ENCODE data around the gene PRPF6. TPM values are rescaled to one million over a fixed set of nuclear protein-coding genes. Genes with fewer than 3 reads are reported as not detected.

PRPF6 gene
- total RNA-seq, 1 donor from 2014 or later = 52.6 TPM

DNA sequence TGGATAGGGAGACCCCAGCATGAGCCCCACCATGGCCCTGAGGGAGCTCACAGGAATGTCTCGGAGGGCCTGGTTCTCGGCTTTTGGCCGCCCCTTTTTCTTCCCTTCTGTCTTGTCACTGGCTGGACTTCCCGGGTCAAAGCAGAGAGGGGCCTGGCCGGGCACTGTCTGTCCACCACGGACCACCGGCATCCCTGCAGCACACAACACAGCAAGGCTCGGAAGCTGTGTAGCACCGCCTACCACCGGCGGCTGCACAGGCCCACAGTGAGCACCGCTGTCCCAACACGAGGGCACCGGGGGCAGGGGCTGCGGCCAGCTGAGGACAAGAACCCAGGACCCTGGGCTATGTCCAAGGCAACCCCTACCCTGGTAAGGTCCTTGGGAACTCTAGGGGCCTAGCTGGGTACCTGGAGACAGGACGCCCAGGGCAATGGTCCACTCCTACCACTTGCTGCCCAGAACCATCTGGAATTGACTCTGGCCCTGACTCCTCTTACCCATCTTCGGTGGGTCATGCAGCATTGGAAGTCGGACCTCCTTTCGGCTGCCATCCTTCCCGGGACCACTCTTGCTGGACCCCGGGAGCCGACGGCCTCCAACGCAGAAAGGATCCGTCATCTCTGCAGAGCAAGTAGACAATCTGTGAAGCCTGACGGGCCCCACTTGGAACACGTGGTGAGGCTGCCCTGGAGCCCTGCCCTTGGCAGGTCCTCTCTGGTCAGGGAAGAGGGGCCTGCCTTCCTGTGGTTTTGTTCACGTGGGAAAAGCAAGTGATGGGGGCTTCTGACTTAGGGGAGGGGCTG lies 13.4 kb upstream of the PRPF6 start:
- peaks cover 5% of the 10 kb centered on the region for H3K4me1 Mint-ChIP-seq (ENCODE audit: low read depth, unreplicated experiment)
- H3K9me3 ChIP-seq (ENCODE audit: insufficient read depth, low read depth, low read length) = peaks cover 39% of the 10 kb centered on the region
- no peak overlapping the region for H3K4me3 Mint-ChIP-seq (ENCODE audit: unreplicated experiment)
- no peak overlapping the region for H3K9ac ChIP-seq (ENCODE audit: low read length)
- DNase-seq (ENCODE audit: low read depth) (no peak), FAIRE-seq (no peak)
- H3K27ac Mint-ChIP-seq (ENCODE audit: unreplicated experiment) = no peak overlapping the region
- no peaks in the 10 kb centered on the region for H3K36me3 Mint-ChIP-seq (ENCODE audit: low read depth, unreplicated experiment)
- no peak overlapping the region for H2AFZ ChIP-seq (ENCODE audit: low read depth, low read length)
- H3K9me3 Mint-ChIP-seq (ENCODE audit: unreplicated experiment) = no peaks in the 10 kb centered on the region
- H3K27me3 Mint-ChIP-seq (ENCODE audit: low read depth, unreplicated experiment) = no peaks in the 10 kb centered on the region
- TF ChIP-seq, protein P1, sequence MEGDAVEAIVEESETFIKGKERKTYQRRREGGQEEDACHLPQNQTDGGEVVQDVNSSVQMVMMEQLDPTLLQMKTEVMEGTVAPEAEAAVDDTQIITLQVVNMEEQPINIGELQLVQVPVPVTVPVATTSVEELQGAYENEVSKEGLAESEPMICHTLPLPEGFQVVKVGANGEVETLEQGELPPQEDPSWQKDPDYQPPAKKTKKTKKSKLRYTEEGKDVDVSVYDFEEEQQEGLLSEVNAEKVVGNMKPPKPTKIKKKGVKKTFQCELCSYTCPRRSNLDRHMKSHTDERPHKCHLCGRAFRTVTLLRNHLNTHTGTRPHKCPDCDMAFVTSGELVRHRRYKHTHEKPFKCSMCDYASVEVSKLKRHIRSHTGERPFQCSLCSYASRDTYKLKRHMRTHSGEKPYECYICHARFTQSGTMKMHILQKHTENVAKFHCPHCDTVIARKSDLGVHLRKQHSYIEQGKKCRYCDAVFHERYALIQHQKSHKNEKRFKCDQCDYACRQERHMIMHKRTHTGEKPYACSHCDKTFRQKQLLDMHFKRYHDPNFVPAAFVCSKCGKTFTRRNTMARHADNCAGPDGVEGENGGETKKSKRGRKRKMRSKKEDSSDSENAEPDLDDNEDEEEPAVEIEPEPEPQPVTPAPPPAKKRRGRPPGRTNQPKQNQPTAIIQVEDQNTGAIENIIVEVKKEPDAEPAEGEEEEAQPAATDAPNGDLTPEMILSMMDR (IDR thresholded peaks at IDR 0.05; ENCODE audit: insufficient read depth, low read depth, low read length) = no peak
- no peak for TF ChIP-seq EZH2 (IDR thresholded peaks at IDR 0.05; ENCODE audit: insufficient read depth, low read length)
- peaks cover 24% of the 10 kb centered on the region for H3K79me2 ChIP-seq (ENCODE audit: insufficient read depth, low read length)
- no peaks in the 10 kb centered on the region for H4K20me1 ChIP-seq (ENCODE audit: insufficient read depth, low read length)
- peaks cover 7% of the 10 kb centered on the region for H3K36me3 ChIP-seq (ENCODE audit: insufficient read depth, low read length)
- no peaks in the 10 kb centered on the region for H3K27me3 ChIP-seq (ENCODE audit: insufficient read depth, low read length)
- H3K4me3 ChIP-seq (ENCODE audit: insufficient read depth, low read depth, low read length) = no peak overlapping the region
- H3K4me2 ChIP-seq (ENCODE audit: low read length) = no peak overlapping the region
- H3K4me1 ChIP-seq (ENCODE audit: insufficient read depth, low read length) = peaks cover 11% of the 10 kb centered on the region
- H3K27ac ChIP-seq (ENCODE audit: low read depth, low read length) = no peak overlapping the region

DNA sequence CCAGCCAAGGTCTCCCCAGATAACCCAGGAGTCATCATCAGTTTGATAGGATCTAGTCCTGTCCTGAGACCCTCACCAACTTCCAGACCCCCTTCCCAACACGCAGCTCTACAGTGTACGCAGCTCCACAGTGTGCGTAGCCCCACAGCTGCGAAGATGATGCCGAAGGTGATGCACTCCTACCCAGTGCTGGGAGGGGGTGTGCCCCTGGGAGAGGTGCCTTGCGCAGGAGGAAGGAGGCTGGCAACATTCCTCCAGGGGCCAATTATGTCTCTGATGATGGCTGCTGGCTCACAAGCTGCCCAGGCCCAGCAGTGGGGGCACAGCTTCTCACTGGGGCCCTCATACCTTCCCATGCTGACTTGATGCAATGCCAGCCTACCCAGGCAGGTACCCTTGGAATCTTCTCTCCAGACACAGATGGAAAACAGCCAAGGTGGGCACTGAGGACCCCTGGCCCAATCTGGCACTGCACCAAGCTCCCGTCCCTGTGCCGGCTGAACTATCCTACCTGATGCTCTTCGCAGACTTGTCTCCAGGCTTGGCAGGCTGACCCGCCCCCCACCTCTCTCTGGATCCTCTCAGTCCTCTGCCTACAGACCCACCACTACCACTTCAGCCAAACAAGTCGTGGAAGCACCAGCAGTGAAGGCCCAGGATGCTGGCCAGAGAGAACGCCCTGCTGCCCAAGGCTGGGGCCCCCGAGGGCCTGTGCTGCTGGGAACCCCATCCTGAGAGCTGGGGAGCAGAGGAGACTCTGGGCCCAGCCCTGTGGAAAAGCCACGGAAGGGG lies 12.6 kb upstream of the PRPF6 start:
- Mint-ChIP-seq H3K9me3 (ENCODE audit: unreplicated experiment) (no peaks in the 10 kb centered on the region), H3K4me1 (ENCODE audit: low read depth, unreplicated experiment) (peaks cover 5% of the 10 kb centered on the region), H3K27me3 (ENCODE audit: low read depth, unreplicated experiment) (no peaks in the 10 kb centered on the region), H3K36me3 (ENCODE audit: low read depth, unreplicated experiment) (no peaks in the 10 kb centered on the region), H3K27ac (ENCODE audit: unreplicated experiment) (peak overlapping the region; percentile 88), H3K4me3 (ENCODE audit: unreplicated experiment) (peak overlapping the region; percentile 86)
- no peaks in the 10 kb centered on the region for H4K20me1 ChIP-seq (ENCODE audit: insufficient read depth, low read length)
- FAIRE-seq (no peak), DNase-seq (ENCODE audit: low read depth) (no peak)
- peaks cover 38% of the 10 kb centered on the region for H3K9me3 ChIP-seq (ENCODE audit: insufficient read depth, low read depth, low read length)
- H3K4me3 ChIP-seq (ENCODE audit: insufficient read depth, low read depth, low read length) = peak overlapping the region; percentile 67
- peaks cover 7% of the 10 kb centered on the region for H3K36me3 ChIP-seq (ENCODE audit: insufficient read depth, low read length)
- peak overlapping the region; percentile 95 for H3K4me2 ChIP-seq (ENCODE audit: low read length)
- H3K27me3 ChIP-seq (ENCODE audit: insufficient read depth, low read length) = no peaks in the 10 kb centered on the region
- no peak for TF ChIP-seq EZH2 (IDR thresholded peaks at IDR 0.05; ENCODE audit: insufficient read depth, low read length)
- TF ChIP-seq, protein P1 (IDR thresholded peaks at IDR 0.05; ENCODE audit: insufficient read depth, low read depth, low read length) = no peak
- H3K4me1 ChIP-seq (ENCODE audit: insufficient read depth, low read length) = peaks cover 11% of the 10 kb centered on the region
- peak overlapping the region; percentile 86 for H3K9ac ChIP-seq (ENCODE audit: low read length)
- no peak overlapping the region for H3K27ac ChIP-seq (ENCODE audit: low read depth, low read length)
- peaks cover 24% of the 10 kb centered on the region for H3K79me2 ChIP-seq (ENCODE audit: insufficient read depth, low read length)
- no peak overlapping the region for H2AFZ ChIP-seq (ENCODE audit: low read depth, low read length)
